ENCODE results near the gene IFIT3.
"Not testable (repeated sequence)": the region's sequence is repeated elsewhere in the genome, so short reads cannot be mapped to it uniquely, and the experiment has no call there.

The IFIT3 gene

DNA sequence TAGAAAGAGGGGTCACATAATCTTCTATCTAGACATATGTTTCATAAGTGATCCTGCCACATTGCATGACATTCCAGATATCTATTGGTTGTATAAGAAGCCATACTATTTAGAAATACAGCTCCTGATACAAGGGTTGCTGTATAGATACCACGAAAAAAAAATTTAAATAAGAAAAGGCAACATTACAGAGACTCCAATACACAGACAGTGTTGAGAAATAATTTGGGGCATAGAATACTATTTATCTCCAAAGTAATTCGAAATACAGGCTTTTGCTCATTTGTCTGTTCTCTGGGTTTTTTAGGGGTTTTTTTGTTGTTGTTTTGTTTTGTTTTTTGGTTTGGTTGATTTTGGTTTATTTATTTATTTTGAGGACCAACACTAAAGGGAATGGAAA lies 23.4 kb upstream of the IFIT3 start:
- no peak for DNase-seq

- DNase-seq, result no peak
These were observed 22.9 kb upstream of the IFIT3 start for GRCh38 chr10:89304925-89305324.

GRCh38 chr10:89305766-89306433 lies 21.9 kb upstream of the IFIT3 start:
- no peak for DNase-seq

GRCh38 chr10:89306434-89307268 lies 21.1 kb upstream of the IFIT3 start:
- no peak for DNase-seq

DNA sequence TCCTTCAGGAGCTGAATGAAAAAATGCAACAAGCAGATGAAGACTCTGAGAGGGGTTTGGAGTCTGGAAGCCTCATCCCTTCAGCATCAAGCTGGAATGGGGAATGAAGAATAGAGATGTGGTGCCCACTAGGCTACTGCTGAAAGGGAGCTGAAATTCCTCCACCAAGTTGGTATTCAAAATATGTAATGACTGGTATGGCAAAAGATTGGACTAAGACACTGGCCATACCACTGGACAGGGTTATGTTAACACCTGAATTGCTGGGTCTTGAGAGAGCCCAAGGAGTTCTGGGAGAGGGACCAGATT lies 20.6 kb upstream of the IFIT3 start:
- DNase-seq, result no peak

- no peak for DNase-seq
These were observed 19.5 kb upstream of the IFIT3 start for GRCh38 chr10:89308266-89308665.

- no peak for DNase-seq
These were observed 19.1 kb upstream of the IFIT3 start for GRCh38 chr10:89308736-89309135.

DNA sequence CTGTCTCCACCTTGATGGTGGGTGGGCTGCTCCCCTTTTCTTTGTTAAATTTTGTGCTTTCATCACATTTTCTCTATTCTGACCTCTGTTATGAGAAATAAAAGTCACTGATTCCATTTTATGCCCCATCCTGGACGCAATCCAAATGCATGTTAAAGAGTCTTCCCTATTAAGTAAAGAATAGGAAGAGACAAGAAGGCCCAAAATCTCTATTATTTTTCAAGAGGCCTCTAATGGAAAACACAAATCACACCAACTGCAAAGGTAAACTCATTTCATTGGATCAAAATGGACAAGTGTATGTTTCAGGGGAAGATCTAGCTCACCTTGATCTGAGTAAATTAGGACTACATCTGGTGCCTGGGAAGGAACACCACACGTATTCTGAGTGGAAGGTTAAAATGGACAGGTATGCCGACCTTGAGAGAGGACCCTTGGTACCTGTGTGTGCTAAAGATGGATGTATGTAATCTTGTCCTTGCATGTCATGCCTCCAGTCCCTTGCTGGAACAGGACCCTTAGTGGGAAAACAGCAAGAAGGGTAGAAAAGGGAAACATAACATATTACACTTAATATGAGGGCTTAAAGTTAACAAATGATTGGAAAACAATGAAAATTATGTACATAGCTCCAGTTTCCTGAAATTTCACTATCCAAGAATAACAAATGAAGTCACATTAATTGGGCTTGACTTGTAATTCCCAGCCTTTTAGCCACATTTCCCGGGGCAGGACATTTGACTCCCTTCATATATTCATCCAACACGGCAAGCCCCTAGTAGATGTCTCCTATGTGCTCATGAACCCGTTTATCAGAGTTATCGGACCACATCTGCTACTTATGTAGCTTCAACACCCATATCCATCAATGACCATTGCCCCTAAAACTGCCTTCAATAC lies 18.4 kb upstream of the IFIT3 start:
- no peak for DNase-seq

DNA sequence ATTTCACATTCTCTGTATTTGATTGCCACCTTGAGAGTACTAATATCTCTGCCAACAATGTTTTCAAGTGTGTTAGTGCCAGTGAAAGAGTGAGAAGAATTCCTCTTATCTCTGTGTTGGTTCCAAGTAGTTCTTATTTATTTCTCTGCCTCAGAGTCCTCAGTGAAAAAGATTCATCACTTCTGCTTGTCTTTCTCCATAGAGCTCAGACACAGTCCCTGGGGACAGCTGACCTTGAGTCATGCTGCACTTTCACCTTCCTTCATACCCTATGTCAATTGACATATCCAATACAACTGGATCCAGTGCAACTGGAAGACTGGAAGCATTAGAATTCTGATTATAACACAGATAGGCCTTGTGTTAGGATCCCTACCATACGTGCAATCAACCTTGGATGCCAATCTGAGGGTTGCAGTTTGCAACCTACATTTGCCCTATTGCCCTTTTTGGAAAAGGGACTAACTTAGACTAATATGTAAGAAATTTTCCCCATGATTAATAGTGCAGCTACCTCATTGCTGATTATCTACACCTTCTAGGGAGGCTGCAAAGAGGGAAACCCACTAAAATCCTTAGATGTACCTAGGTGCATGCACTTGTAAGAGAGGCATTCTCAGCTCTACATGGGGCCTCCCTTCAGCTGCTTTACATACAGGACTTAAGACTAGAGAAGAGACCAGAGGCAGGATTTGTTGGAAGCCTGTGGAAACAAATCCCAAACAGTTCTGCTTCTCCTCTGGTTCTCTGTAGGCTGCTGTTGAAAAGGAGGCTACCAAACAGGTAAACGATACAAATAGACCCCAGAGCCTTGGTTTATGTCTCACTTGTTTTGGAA lies 17.5 kb upstream of the IFIT3 start:
- no peak for DNase-seq

DNA sequence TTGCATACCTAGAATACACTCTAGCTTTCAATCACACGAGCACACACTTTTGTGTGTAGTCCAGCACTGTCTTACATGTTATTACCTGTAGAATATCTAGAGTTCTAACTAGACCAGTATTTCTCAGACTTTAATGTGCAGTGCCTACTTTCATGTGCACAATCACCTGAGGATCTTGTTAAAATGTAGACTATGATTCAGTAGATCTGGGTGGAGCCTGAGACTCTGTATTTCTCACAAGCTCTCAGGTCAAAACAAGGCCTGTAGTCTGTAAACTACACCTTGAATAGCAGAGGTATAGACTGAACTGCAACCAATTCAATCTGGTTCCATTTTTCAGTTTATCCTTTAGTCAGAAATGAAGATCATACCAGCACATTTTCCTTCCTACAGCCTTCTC lies 14.8 kb upstream of the IFIT3 start:
- no peak for DNase-seq

DNA sequence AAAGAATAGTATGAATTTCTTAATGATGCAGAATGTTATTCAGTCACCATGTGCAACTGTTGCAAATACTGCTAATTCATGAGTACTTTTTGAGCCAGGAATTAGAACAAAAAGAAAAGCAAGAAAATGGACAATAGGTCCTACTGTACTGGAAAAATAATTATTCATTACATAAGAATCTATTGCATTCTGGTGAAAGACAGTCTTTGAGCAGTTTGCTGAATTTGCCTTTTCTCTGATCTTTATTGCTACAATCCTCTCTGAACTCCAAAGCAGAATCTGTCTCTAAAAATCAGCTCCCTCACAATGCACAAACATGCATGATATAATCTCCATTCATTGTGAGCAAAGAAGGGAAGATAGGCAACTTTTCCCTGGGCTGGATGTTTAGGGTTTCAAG lies 13.1 kb upstream of the IFIT3 start:
- no peak for DNase-seq

- not testable (repeated sequence) for DNase-seq
These were observed 9.8 kb upstream of the IFIT3 start for GRCh38 chr10:89318047-89318446.

- not testable (repeated sequence) for DNase-seq
These were observed 2.7 kb upstream of the IFIT3 start for GRCh38 chr10:89325081-89325480.

GRCh38 chr10:89325856-89326255 lies 1.9 kb upstream of the IFIT3 start:
- DNase-seq, result not testable (repeated sequence)

- no peak for DNase-seq
These were observed 1.4 kb downstream of the IFIT3 start for GRCh38 chr10:89329151-89329550.

DNA sequence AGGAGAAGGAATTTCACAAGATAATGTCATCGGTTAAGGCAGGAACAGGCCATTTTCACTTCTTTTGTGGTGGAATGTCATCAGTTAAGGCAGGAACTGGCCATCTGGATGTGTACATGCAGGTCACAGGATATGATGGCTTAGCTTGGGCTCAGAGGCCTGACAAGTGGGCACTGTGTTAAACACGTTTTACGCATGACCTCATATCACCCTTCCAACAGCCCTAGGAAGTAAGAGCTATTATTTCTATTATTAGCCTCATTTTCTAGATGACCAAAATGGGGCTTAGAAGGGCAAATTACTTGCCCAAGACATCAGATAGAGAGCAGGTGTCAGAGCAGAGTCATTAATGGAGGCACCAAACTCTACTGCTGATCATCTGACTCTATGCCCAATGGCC lies 2.2 kb downstream of the IFIT3 start:
- DNase-seq, result not testable (repeated sequence)

- DNase-seq, result no peak
These were observed 2.9 kb downstream of the IFIT3 start for GRCh38 chr10:89330537-89331212.

DNA sequence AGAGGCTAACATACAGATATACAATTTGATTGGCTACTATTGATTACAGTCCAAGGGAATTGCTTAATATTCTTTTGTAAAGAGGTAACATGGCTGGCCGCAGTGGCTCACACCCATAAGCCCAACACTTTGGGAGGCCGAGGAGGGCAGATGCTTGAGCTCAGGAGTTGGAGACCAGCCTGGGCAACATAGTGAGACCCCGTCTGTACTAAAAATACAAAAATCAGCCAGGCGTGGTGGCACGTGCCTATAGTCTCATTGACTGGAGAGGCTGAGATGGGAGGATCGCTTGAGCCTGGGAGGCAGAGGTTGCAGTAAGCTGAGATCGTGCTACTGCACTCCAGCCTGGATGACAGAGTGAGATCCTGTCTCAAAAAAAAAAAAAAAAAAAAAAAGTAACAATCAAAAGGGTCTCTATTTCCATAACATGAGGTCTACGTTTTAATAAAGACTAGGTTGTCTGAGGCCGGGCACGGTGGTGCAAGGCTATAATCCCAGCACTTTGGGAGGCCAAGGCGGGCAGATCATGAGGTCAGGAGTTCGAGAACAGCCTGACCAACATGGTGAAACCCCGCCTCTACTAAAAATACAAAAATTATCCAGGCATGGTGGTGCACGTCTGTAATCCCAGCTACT lies 3.8 kb downstream of the IFIT3 start:
- DNase-seq, result not testable (repeated sequence)

DNA sequence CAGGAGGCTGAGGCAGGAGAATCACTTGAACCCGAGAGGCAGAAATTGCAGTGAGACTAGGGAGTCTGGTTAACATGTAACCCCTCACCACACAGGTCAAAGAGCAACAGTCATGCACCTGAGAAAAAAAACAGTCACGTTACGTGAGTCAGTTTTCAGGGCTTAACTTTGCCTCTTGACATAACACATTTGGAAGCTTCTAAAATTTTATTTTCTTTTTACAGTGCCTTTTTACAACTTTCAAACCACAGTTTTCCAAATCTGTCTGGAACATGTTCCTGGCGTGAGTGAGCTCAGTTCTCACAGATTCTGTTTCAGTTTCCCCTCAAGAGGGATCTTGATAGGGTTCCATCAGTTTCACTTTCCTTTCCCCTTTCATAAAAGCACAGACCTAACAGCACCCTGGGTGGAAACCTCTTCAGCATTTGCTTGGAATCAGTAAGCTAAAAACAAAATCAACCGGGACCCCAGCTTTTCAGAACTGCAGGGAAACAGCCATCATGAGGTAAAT lies 4.4 kb downstream of the IFIT3 start:
- DNase-seq, result no peak

- DNase-seq, result no peak
These were observed 7.4 kb downstream of the IFIT3 start for GRCh38 chr10:89335226-89335625.

- no peak for DNase-seq
These were observed 8.4 kb downstream of the IFIT3 start for GRCh38 chr10:89336241-89336640.
